UCSD-AML1 (cell line): ENCODE data around the gene VWCE.

Experiments
- DNase-seq: peaks from one replicate; lab custom pipeline; 2025; ENCODE audit not compliant: unreplicated experiment; lab: John Stamatoyannopoulos, UW

Gene VWCE

GRCh38 chr11:61331651-61332050 is 36.5 kb upstream of the VWCE start:
- no peak for DNase-seq

- no peak for DNase-seq
These were observed 34.8 kb upstream of the VWCE start for GRCh38 chr11:61329871-61330270.

- no peak for DNase-seq
These were observed 33.2 kb upstream of the VWCE start for GRCh38 chr11:61328351-61328750.

GRCh38 chr11:61327669-61328071 is 32.6 kb upstream of the VWCE start:
- DNase-seq: no peak

GRCh38 chr11:61325649-61326414 is 30.7 kb upstream of the VWCE start:
- no peak for DNase-seq

- DNase-seq: no peak
These were observed 20.1 kb upstream of the VWCE start for GRCh38 chr11:61315260-61315659.

GRCh38 chr11:61310749-61311148 is 15.6 kb upstream of the VWCE start:
- DNase-seq: no peak

GRCh38 chr11:61309739-61310138 is 14.6 kb upstream of the VWCE start:
- DNase-seq: no peak

- DNase-seq: no peak
These were observed 14.0 kb upstream of the VWCE start for GRCh38 chr11:61309141-61309540.

GRCh38 chr11:61307354-61307753 is 12.2 kb upstream of the VWCE start:
- no peak for DNase-seq

- no peak for DNase-seq
These were observed 11.1 kb upstream of the VWCE start for GRCh38 chr11:61306221-61306620.

GRCh38 chr11:61305417-61305816 is 10.3 kb upstream of the VWCE start:
- no peak for DNase-seq

- no peak for DNase-seq
These were observed 8.6 kb upstream of the VWCE start for GRCh38 chr11:61303725-61304124.

GRCh38 chr11:61302550-61302949 is 7.4 kb upstream of the VWCE start:
- DNase-seq: no peak

- DNase-seq: no peak
These were observed 3.6 kb upstream of the VWCE start for GRCh38 chr11:61298663-61299244.

GRCh38 chr11:61297746-61298145 is 2.6 kb upstream of the VWCE start:
- DNase-seq: peak; percentile 45

GRCh38 chr11:61297341-61297740 is 2.2 kb upstream of the VWCE start:
- no peak for DNase-seq

- no peak for DNase-seq
These were observed 445 bp upstream of the VWCE start for GRCh38 chr11:61295596-61295926.

GRCh38 chr11:61293867-61294716 is 1.0 kb downstream of the VWCE start:
- peak; percentile 52 for DNase-seq

GRCh38 chr11:61292356-61292755 is 2.8 kb downstream of the VWCE start:
- DNase-seq: no peak

GRCh38 chr11:61290905-61291690 is 4.0 kb downstream of the VWCE start:
- no peak for DNase-seq
